Endothelial cell of umbilical vein (primary cell): Measurements from ENCODE around the gene FAAH. TPM values are rescaled to one million over a fixed set of nuclear protein-coding genes. Genes with fewer than 3 reads are reported as not detected.

ENCODE experiments used
- BruUV-seq: library from RNA; stranded (reverse); fragments of 400-500 nt; replicated peaks from 2 replicates; lab custom pipeline; 2021; lab: Mats Ljungman, UMichigan
- CTCF ChIA-PET: fragments of 300-600, 350-600 bp; sonication (Branson Sonifier 250); formaldehyde crosslinking; loops from one replicate; lab custom pipeline; 2021; ENCODE audit warnings: antibody characterized with exemption, inconsistent platforms; lab: Charles Lee
- POLR2A ChIA-PET: fragments of 300-600, 350-600 bp; sonication (Branson Sonifier 250); formaldehyde crosslinking; loops from one replicate; lab custom pipeline; 2021; ENCODE audit warnings: antibody characterized with exemption, inconsistent platforms; lab: Charles Lee
- DNase-seq: peaks from one replicate; pipeline ENCODE4 v3.0.0-alpha.2; 2011; ENCODE audit warnings: low read depth, low spot score
- FAIRE-seq: peaks from 2 replicates; lab custom pipeline; 2011; peaks lifted over from hg19 to GRCh38; lab: Jason Lieb, UNC
- H2AFZ ChIP-seq: 2 replicates; pipeline ENCODE4 v1.6.0; 2012; ENCODE audit warnings: low read depth, low read length, control low read depth, inconsistent platforms
- H3K27ac ChIP-seq: 2 replicates; pipeline ENCODE4 v1.5.1; 2011; ENCODE audit warnings: low read depth, mild to moderate bottlenecking, control low read depth, low read length, moderate library complexity; ENCODE audit not compliant: insufficient read depth
- H3K27me3 ChIP-seq, 2 experiments: 2 replicates each; pipeline versions ENCODE4 v1.6.0 to v1.6.1; 2011; ENCODE audit warnings: low read length in 2 of 2, mixed read lengths in 1 of 2; ENCODE audit not compliant: control insufficient read depth in 2 of 2, insufficient read depth in 2 of 2
- H3K36me3 ChIP-seq, 2 experiments: 2 replicates in 1 of 2; 3 replicates in 1 of 2; pipeline ENCODE4 v1.5.1; 2011; ENCODE audit warnings: low read length in 2 of 2, mild to moderate bottlenecking in 1 of 2, moderate library complexity in 1 of 2; ENCODE audit not compliant: control insufficient read depth in 2 of 2, insufficient read depth in 2 of 2; ENCODE audit errors: extremely low read depth in 1 of 2
- H3K4me1 ChIP-seq: 3 replicates; pipeline ENCODE4 v1.5.1; 2011; ENCODE audit warnings: mild to moderate bottlenecking, low read length; ENCODE audit not compliant: control insufficient read depth, insufficient read depth; ENCODE audit errors: extremely low read depth
- H3K4me2 ChIP-seq: 2 replicates; pipeline ENCODE4 v1.6.1; 2011; ENCODE audit warnings: low read length, control low read depth, mixed read lengths; ENCODE audit not compliant: insufficient read depth
- H3K4me3 ChIP-seq, 3 experiments: fragments of 200-600 bp in 1 of 3; sonication (generic), shearing (Covaris generic) in 1 of 3; replicated peaks in 1 of 3; 2 replicates each; pipeline ENCODE4 v1.5.1; 2011 to 2016; ENCODE audit warnings: control low read depth in 3 of 3, low read length in 3 of 3, mild to moderate bottlenecking in 2 of 3, inconsistent platforms in 1 of 3, low read depth in 1 of 3, moderate library complexity in 1 of 3; ENCODE audit not compliant: insufficient read depth in 1 of 3
- H3K79me2 ChIP-seq: 2 replicates; pipeline ENCODE4 v1.6.0; 2012; ENCODE audit warnings: low read length, inconsistent platforms; ENCODE audit not compliant: control insufficient read depth, insufficient read depth
- H3K9ac ChIP-seq: replicated peaks from 2 replicates; pipeline ENCODE3; 2011; ENCODE audit warnings: low read length, control low read depth; ENCODE audit not compliant: insufficient read depth; ENCODE audit errors: extremely low read depth
- H3K9me1 ChIP-seq: replicated peaks from 3 replicates; pipeline ENCODE4 v1.6.0; 2011; ENCODE audit warnings: mild to moderate bottlenecking, low read length; ENCODE audit not compliant: control insufficient read depth, insufficient read depth; ENCODE audit errors: extremely low read depth
- H3K9me3 ChIP-seq: replicated peaks from 2 replicates; pipeline ENCODE4 v1.5.1; 2012; ENCODE audit warnings: low read length, inconsistent platforms; ENCODE audit not compliant: control insufficient read depth, insufficient read depth
- H4K20me1 ChIP-seq: replicated peaks from 2 replicates; pipeline ENCODE3; 2011; ENCODE audit warnings: mild to moderate bottlenecking, low read length; ENCODE audit not compliant: control insufficient read depth, insufficient read depth; ENCODE audit errors: extremely low read depth
- EZH2 ChIP-seq: IDR thresholded peaks from 2 replicates; pipeline ENCODE4 v1.6.1; 2012; ENCODE audit warnings: borderline replicate concordance, low read depth, mild to moderate bottlenecking, moderate library complexity, low read length, inconsistent platforms; ENCODE audit not compliant: severe bottlenecking
- GATA2 ChIP-seq: IDR thresholded peaks from 2 replicates; pipeline ENCODE4 v1.7.0; 2011; ENCODE audit warnings: low read depth, mild to moderate bottlenecking, moderate library complexity, mixed read lengths, low read length; ENCODE audit not compliant: insufficient read length, insufficient read depth
- JUN ChIP-seq: IDR thresholded peaks from 2 replicates; pipeline ENCODE4 v1.6.1; 2011; ENCODE audit warnings: borderline replicate concordance, low read depth; ENCODE audit not compliant: insufficient read length, insufficient read depth
- MAX ChIP-seq: IDR thresholded peaks from 2 replicates; pipeline ENCODE4 v1.6.1; 2011; ENCODE audit not compliant: insufficient read depth, insufficient read length
- MYC ChIP-seq: IDR thresholded peaks from one replicate; pipeline ENCODE4 v1.6.1; 2011; ENCODE audit warnings: mild to moderate bottlenecking, low read depth, low read length
- POLR2A ChIP-seq: IDR thresholded peaks from 2 replicates; pipeline ENCODE4 v1.6.1; 2012; ENCODE audit warnings: low read depth, mild to moderate bottlenecking, control low read depth, low read length
- dilution Hi-C: fragments of 300-500 bp; cut with MboI; formaldehyde crosslinking; loops from one replicate; pipeline ENCODE4 v1.15.0; 2019; ENCODE audit warnings: low sequenced_read_pairs; ENCODE audit not compliant: extremely low pct_ligation_motif_present
- intact Hi-C: fragments of 100-400 bp; cut with micrococcal nuclease; formaldehyde crosslinking; loops from one replicate; pipeline ENCODE4 v1.10.0; 2022
- polyA plus RNA-seq, 4 experiments: library from polyadenylated mRNA; depleted of rRNA in 3 of 4; stranded (reverse) in 3 of 4; unstranded in 1 of 4; fragments of >200 nt; gene quantifications; 2 replicates each; pipeline versions ENCODE4 v1.2.1 to v1.2.3, GENCODE V29; 2011 to 2012; ENCODE audit warnings: missing spikeins in 1 of 4
- total RNA-seq: library from RNA; stranded (reverse); gene quantifications from 2 replicates; pipeline ENCODE4 v1.2.3, GENCODE V29; 2021

FAAH gene
- total and polyA plus RNA-seq, 2 donors (not counting 3 experiments of a cell fraction or from before 2014, with no cell fraction given), result 0.47 to 1.5 TPM

- Histone ChIP-seq H2AFZ (no peak overlapping the region), H3K9ac (no peak overlapping the region), H3K9me3 (no peaks in the 10 kb centered on the region), H4K20me1 (no peaks in the 10 kb centered on the region), H3K36me3 (no peaks in the 10 kb centered on the region), H3K4me2 (no peak overlapping the region), H3K9me1 (no peaks in the 10 kb centered on the region), H3K27ac (no peak overlapping the region), H3K4me3 (no peak overlapping the region), H3K27me3 (peaks cover 0 to 1% of the 10 kb centered on the region in 2 experiments), H3K4me1 (no peaks in the 10 kb centered on the region), H3K79me2 (no peaks in the 10 kb centered on the region)
- POLR2A ChIA-PET, result no interaction called here
- BruUV-seq, result no TSS peak
- intact Hi-C loops (no loop called here), dilution Hi-C loops (no loop called here)
- FAIRE-seq (no peak), DNase-seq (no peak)
- CTCF ChIA-PET, result interaction anchor here (0.8 to 1.8 kb wide), 7 partner anchors 10 to 117 kb away, joined by 3 to 12 read pairs (median 3); no protein-coding TSS in a partner anchor
- TF ChIP-seq MAX, result no peak
- no peak for TF ChIP-seq JUN
Measured at GRCh38 chr1:46409063-46409372, 14.9 kb downstream of the FAAH start.

- Histone ChIP-seq H3K9me1 (no peaks in the 10 kb centered on the region), H3K36me3 (no peaks in the 10 kb centered on the region), H3K27me3 (peaks cover 0 to 1% of the 10 kb centered on the region in 2 experiments), H2AFZ (no peak overlapping the region), H3K4me1 (no peaks in the 10 kb centered on the region), H3K4me3 (no peak overlapping the region), H3K79me2 (no peaks in the 10 kb centered on the region), H4K20me1 (no peaks in the 10 kb centered on the region), H3K27ac (no peak overlapping the region), H3K9me3 (no peaks in the 10 kb centered on the region), H3K9ac (no peak overlapping the region), H3K4me2 (no peak overlapping the region)
- CTCF ChIA-PET, result interaction anchor here (0.9 to 1.8 kb wide), 5 partner anchors 12 to 120 kb away, joined by 3 to 12 read pairs (median 3); no protein-coding TSS in a partner anchor
- intact Hi-C loops (no loop called here), dilution Hi-C loops (no loop called here)
- BruUV-seq, result no TSS peak
- no peak for FAIRE-seq
- TF ChIP-seq POLR2A (no peak), MAX (no peak), GATA2 (no peak), MYC (no peak), EZH2 (no peak), JUN (no peak)
- POLR2A ChIA-PET, result no interaction called here
- no peak for DNase-seq
Measured at GRCh38 chr1:46410156-46411009, 16.3 kb downstream of the FAAH start.
